NCI-H128 (cell line): ENCODE results near the gene LBX2.
A peak's percentile ranks its signal among the peaks of the same experiment; 100 is the strongest.

Experiments
- DNase-seq: peaks from one replicate; lab custom pipeline; 2025; ENCODE audit not compliant: unreplicated experiment; lab: John Stamatoyannopoulos, UW

The LBX2 gene, protein sequence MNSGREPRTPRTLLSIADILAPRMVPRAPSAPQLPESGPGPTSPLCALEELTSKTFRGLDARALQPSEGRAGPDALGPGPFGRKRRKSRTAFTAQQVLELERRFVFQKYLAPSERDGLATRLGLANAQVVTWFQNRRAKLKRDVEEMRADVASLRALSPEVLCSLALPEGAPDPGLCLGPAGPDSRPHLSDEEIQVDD

DNA sequence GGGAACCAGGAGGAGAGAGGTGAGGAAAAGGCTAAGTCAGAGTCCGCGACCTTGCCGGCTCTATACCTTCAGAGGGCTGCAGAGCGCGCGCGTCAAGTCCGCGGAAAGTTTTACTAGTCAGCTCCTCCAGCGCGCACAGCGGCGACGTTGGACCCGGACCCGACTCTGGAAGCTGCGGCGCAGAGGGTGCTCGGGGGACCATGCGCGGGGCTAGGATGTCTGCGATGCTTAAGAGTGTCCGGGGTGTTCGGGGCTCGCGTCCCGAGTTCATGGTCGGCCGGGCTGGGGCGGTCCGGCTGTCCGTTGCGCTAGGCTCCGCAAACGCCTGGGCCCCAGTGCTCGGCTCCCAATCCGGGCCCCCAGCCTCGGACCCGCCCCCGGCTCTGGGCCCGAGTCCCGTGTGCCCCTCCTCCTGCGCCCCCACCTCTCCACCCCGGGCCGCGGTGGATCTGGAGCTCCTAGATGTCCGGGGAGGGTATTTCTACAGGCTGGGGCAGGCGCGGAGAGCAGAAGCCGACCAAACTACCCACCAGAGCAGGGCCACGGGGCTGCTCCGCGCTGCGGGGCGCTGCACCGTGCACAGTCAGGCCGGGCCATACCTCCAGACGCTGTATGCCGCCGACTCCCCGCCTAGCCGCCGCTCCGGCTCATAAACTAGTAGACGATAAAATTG lies at the start of gene LBX2:
TSS of gene LBX2 (minus strand) at position 337 of the 673 bp plus-strand sequence. CDS start at position 271, 66 bp downstream.
- DNase-seq = no peak

DNA sequence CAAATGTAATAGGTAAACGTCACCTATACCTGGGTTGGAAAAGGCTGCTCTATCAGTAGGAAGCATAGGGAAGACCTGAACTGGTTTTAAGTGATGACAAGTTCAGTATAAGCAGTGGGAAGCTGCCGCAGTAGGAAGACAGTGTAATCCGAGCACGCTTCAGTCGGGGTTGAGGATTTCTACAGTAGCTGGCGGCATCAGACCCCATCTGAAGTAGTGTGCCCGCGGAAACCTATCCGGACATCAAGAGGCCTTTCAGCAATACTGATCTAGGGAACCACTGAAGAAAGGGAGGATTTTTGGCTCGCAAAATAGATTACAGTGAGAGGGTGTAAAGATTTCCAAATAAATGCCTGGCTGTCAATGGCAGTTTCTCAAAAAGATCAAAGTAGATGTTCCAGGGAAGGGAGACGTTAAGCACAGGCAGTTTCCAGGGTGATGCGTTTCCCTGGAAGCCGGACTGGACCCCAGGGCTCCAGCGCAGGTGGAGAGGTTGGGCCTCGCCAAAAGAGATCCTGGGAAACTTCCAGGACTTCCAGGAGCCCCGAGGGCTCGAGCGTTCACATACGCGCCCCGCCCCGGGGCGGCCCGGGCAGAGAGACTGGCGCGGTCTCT lies 49.0 kb upstream of the LBX2 start:
- no peak for DNase-seq

DNA sequence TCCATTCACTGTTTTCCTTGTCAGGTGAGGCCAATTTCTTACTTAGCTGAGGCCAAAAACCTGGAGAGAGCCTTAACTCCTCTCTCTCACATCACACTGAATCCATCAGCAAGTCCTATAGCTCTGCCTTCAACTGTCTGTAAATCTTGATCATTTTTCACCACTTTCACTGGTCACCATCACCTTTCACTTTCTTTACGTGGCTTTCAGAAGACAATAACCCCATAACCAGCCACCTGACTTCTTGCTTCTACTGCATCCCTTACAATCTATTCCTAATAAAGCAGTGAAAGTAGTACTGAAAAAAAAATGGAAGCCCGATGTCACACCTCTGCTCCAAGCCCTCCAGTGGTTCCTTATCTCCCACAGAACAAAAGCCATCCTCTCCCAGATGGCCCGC lies 46.6 kb upstream of the LBX2 start:
- DNase-seq = no peak

DNA sequence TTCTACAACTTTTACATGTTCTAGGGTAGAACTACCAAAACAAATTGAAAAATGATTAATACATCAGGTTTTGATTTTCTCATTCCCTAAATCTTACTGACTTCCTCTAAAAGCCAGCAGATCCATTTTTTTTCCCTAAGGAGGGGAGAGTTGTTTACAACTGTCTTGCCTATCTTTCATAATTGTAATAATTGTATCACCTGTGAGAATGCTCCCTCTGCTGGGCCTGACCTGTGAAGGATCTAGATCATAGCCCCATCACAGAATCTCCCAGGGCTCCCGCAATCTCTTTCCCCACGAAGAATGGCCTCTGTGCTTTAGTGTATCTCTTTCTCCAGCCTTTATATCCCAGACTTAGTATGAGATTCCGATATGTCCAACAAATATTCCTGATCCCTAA lies 45.2 kb upstream of the LBX2 start:
- DNase-seq = no peak

DNA sequence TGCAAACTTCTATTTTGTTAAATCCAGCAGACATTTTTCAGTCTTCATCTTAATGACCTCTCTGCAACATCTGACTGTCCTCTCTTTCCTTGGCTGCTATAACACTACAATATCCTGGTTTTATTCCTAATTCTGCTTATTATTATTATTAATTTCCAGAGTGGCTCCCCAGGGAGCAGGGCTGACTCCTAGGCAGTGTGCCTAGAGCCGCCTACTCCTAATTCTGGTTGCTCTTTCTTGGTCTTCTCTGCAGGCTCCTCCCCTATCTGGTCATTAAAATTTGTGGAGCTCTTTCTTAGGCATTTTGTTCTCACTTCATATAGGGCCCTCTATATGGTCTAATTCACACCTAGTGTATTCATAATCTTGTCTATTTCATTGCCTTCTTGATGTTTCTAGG lies 43.6 kb upstream of the LBX2 start:
- no peak for DNase-seq

DNA sequence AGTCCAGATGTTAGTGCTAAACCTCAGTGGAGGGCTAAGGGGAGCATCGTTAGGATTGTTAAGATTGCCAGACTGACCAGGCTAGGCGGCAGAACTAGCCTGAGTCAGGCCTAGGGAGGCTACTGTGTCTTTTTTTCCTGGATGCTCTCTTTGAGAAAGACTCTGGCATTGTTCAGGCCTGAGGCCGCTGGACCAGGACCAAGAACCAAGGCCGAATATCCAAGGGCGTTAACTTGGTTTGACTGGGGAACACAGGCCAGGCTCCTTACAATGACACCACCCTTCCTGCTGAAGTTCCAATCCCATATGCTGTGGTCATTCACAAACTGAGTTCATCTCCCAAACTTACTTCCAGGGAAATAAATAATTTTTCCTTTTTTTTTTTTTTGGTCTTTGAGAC lies 40.9 kb upstream of the LBX2 start:
- no peak for DNase-seq

DNA sequence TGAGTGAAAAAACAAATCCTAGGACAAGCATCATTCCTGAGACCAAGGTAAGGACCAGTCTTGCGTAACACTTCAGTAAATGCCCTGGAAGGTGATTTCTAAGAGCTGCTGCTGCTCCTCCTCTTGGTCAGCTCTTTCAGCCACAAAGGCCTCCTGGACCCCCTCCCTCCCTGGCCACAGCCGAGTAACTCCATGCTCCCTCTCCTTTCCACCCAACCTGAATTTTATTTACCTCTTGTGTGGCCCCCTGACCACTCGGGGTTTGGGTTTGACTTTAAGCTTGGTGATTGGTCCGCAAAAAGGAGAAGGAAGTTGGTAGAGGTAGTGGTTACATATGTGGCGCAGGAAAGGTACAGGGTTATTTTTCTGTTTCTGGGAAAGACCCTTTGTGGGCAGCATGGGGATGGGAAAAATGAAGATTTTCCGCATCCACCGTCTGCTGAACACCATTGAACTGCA lies 39.5 kb upstream of the LBX2 start:
- DNase-seq = no peak

DNA sequence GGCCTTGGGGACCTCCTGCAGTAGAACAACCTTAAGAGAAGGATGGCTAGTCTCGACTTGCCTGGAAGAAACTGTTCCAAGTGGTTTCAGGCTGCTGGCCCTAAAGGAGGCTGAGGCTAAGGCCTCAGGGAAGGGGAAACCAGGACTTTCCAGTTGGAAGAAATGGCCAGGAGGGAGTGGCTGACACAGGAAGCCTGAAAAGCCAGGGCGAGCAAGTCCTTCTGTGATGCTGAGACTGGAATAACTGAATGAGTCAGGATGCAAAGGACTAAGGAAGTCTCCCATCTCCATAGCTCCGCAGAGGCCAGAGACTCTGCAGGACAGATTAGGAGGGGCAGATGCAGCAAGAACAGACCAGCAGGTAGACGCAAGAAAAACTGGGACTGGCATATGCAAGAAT lies 37.7 kb upstream of the LBX2 start:
- no peak for DNase-seq

DNA sequence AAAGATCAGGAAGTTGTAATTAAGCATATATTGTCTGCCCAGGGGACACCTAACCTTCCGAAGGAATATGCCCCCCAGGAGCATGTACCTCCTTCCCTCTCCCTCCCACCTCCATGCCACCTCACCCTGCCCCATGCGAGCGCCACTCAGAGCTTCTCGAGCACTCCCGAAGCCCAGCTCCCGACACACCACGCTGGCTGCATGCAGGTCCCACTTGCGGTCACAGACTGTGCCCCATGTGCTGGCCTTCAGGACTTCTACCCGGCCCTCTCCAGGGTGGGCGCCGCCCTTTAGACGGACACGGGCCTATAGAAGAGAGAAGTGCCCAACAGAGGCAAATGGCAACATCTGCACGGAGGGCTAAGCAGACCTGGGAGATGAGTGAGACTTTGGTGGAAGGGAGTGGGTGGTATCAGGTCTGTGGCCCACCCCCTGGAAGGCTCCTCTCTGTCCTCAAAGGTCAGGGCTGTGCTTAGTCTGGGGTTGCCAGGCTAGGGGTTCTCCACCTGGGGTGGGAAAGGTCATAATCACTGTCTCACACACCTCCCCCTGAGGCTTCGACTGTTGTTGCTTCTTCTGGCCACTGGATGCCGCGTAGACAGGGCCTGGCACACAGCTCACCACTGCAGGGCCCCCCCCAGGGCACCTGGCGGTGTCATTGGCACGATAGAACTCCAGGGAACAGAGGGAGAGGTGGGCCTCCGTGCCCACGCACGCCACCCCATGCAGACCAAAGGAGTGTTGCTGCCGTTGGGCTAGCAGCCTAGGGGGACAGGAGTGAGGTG lies 37.0 kb upstream of the LBX2 start:
- DNase-seq = no peak

DNA sequence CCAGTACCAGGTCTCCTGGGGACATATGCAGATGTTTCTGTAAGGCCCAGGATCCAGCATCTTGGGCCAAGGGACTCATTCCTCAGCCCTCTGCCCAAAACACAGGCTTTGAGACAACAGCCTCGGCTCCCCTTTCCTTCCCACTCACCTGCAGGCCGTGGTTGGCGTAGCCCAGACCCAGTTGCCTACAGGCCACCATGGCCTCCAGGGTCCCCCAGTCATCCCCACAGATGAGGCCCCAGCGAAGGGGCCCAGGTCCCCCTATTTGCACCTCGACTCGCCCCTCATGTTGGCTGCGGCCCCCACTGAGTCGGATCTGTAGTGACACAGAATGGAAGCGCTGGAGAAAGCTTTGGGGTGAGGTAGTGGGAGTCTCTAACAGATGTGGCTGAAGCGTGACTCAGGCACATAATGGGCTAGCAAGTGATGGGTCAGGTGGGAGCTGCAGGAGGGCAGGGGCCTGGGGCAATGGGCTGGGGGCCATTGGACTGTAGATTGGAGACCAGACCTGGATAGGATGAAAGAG lies 36.1 kb upstream of the LBX2 start:
- DNase-seq = no peak

DNA sequence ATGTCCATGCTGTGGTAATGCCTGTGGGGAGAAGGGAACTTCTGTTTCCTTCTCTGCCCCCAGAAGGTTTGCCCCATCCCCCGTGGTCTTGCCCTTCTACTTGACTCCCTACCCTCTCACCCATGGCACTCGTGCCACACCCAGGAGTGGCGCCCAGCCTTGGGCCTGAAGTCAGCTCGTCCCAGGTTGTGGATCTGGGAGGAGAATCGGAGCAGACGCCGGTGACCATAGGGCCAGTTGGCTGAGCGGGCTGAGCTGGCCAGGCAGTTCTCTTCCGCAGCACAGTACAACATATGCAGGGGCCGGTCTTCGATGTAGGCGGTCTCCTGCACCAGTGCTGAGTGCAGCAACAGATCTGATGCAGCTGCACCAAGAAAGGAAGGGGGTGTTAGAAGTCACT lies 35.0 kb upstream of the LBX2 start:
- DNase-seq = no peak

DNA sequence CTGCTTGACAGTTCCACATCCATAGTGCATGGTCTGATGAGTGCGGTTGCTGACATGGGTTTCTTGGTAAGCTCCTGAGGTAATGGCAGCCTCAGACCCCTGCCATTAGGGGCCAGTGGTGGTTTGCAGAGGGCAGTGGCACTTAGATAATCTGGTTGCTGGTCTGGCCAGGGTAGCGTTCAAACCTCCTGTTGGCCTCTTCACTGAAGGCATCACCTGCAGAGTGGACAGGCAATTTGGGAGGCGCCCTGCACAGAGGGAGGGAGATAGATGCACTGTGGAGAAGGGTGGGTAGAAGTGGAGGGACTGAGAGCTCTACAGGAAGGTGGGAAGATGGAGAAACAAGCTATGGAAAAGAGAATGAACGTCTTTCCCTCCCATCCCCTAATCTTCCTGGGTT lies 34.1 kb upstream of the LBX2 start:
- no peak for DNase-seq

DNA sequence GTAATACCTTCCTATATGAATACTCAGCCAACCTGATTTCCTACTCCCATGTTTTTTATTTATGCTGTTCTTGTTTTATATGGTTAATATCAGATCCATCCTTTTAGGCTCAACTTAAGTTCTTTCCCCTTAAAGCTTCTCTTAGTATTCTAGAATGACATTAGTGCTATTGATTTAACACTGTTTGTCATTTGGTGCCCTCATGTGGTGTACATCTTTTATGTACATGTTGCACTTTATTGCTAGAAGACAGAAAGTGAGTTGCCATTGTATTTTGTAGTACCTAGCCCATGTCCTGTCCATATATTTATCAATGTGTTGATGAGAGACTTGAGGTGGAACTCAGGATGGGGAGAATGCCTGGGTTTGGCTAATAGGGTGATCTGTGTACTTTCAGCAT lies 32.8 kb upstream of the LBX2 start:
- DNase-seq = no peak

DNA sequence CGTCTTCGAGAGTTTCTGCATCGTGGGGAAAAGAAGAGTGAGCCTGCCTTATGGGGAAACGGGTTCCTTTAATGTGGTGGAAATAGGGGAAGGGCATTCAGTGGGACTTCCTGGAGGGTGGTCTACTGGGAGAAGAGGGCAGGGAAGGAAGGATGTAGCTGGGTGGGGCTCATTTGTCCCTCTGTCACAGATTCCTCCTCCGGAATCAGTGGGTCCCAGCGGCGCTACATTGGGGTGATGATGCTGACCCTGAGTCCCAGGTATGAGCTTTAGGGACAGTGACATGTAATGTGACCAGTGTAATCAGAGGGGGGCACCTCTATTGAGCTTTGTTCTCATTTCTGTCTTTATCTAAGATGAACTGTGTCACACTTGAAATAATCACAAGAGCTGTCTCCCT lies 32.3 kb upstream of the LBX2 start:
- DNase-seq = no peak

DNA sequence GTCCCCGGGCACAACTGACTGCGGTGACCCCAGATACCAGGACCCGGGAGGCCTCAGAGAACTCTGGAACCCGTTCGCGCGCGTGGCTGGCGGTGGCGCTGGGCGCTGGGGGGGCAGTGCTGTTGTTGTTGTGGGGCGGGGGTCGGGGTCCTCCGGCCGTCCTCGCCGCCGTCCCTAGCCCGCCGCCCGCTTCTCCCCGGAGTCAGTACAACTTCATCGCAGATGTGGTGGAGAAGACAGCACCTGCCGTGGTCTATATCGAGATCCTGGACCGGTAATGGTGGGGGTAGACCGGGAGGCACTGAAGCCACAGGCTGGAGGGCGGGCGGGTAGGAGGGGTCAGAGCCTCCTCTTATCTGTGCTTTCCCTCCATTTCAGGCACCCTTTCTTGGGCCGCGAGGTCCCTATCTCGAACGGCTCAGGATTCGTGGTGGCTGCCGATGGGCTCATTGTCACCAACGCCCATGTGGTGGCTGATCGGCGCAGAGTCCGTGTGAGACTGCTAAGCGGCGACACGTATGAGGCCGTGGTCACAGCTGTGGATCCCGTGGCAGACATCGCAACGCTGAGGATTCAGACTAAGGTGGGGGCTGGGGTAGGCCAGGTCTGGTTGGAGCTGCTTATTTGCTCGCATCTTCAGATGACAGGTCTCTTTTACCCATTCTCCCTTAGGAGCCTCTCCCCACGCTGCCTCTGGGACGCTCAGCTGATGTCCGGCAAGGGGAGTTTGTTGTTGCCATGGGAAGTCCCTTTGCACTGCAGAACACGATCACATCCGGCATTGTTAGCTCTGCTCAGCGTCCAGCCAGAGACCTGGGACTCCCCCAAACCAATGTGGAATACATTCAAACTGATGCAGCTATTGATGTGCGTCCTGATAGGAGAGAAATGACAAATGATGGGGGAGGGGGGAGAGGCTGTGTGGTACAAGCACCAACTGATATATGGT lies 31.1 kb upstream of the LBX2 start:
- no peak for DNase-seq

DNA sequence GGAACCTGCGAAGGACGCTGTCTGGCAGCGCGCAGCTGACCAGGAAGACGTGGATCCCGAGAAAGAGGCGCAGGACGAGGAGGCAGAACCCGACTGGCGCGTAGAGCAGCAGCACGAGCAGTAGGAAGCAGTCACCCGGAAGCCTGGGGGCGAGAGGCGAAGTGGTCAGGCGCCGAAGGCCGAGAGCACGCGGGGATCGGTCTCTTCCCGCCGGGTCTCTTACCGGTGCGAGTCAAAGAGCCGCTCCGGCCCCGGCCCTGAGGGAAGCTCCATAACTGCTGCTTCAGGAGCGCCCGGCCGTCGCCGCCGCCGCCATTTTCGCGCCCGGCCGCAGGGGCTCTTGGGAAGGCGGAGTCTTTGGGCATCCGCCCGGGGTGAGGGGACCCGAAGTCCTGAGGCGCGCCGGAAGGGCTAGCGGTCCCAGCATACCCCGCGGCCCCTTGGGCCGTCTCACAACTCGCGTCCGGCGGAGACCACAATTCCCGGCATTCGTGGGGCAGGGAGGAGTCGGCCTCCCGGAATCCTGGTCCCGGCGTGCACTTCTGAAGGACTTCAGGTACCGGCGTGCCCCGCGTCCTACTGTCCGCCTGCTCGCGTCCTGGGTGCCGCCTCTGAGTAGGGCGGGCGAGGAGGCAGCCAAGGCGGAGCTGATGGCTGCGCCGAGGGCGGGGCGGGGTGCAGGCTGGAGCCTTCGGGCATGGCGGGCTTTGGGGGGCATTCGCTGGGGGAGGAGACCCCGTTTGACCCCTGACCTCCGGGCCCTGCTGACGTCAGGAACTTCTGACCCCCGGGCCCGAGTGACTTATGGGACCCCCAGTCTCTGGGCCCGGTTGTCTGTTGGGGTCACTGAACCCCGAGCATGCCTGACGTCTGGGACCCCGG lies 30.2 kb upstream of the LBX2 start, which contains the start of the genes AUP1 and HTRA2:
TSS of gene AUP1 (minus strand) at position 350 of the 882 bp plus-strand sequence. CDS start at position 273, 77 bp downstream.
TSS of gene HTRA2 (plus strand) at position 577 of the 882 bp plus-strand sequence. CDS start at position 651, 74 bp downstream.
- peak; percentile 96 for DNase-seq

DNA sequence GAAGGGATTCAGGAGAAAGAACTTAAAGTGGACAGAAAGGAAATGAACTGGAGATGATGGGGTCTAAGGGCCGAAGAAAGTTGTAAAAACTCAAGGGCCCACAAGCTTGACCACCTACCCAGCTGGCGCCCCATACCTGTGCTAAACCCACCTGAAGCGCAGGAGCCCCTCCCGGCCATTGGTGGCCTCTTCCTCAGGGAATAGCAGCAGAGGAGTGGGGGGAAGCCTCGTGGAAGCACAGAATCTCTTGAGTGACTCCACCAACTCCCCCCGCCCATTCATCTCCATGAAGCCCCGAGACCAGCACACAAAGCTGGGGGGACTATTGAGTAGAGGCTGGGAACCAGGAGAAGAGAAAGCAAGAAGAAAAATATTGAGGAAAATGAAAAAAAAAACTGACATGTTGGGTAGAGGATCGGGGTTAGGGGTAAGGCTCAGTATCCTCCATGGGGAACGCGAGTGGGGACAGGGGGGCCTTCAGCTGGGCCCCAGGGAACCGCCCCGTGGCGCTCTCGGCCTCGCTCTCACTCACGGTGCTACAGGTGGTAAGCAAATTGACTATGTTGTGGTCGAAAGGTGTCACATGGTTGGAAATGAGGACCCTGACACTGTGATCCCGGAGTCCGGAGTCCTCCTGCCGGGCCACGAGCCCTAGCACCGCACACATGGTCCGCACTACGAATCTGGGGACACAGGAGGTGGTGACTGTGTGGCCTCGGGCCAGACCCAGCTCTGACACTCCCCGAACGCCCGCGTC lies 29.4 kb upstream of the LBX2 start:
- no peak for DNase-seq

DNA sequence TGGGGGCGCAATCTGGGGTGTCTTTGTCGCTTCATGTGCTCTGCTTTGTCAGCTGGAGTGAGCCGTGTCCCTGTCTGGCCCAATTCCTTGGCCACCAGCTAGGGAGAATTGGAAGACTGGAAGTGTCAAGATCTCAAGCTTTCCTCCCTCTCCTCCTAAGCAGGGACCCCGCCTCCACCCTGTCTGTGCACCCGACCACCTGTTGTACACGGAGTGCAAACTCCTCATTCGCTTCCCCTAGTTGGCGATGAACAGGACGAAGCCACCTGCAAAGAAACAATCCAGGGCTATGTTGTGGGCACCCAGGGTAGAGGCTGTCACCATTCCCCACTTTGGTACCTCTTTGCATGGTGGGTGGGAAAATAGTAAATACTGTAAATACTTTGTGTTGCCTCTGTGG lies 28.3 kb upstream of the LBX2 start:
- no peak for DNase-seq
